Measurements from ENCODE around the gene VEGFB.
A peak's percentile ranks its signal among the peaks of the same experiment; 100 is the strongest.

VEGFB gene

GRCh38 chr11:64284962-64285884 is 50.8 kb downstream of the VEGFB start, which contains the start of gene GPR137:
Gene GPR137 (plus strand): TSS chr11:64285848. CDS start chr11:64286525, 677 bp downstream.
- peak; percentile 57 for DNase-seq

GRCh38 chr11:64285885-64286800 is 51.8 kb downstream of the VEGFB start:
- DNase-seq = peak; percentile 1

- no peak for DNase-seq
These were observed 52.4 kb downstream of the VEGFB start for GRCh38 chr11:64286801-64287159.

GRCh38 chr11:64287676-64288352 is 53.4 kb downstream of the VEGFB start:
- no peak for DNase-seq

GRCh38 chr11:64288353-64288750 is 54.0 kb downstream of the VEGFB start:
- no peak for DNase-seq
